ENCODE data around the gene ASMTL. TPM values are rescaled to one million over a fixed set of nuclear protein-coding genes. Genes with fewer than 3 reads are reported as not detected.
A peak's percentile ranks its signal among the peaks of the same experiment; 100 is the strongest.

Gene ASMTL
- total RNA-seq, 1 donor from 2014 or later = 46.1 TPM

- DNase-seq (ENCODE audit: low spot score) = no peak
- H3K4me1 ChIP-seq = peaks cover 5% of the 10 kb centered on the region
- peaks cover 18% of the 10 kb centered on the region for H3K36me3 ChIP-seq
- Mint-ChIP-seq H3K4me3 (no peak overlapping the region), H3K27ac (no peak overlapping the region), H3K9me3 (peaks cover 35% of the 10 kb centered on the region), H3K36me3 (peaks cover 53% of the 10 kb centered on the region), H3K27me3 (ENCODE audit: insufficient read depth, low read depth) (peaks cover 8% of the 10 kb centered on the region), H3K4me1 (no peaks in the 10 kb centered on the region)
- H2AFZ ChIP-seq (replicated peaks) = no peak overlapping the region
- no peak for TF ChIP-seq EZH2phosphoT487 (IDR thresholded peaks at IDR 0.05)
- TF ChIP-seq, protein P1, sequence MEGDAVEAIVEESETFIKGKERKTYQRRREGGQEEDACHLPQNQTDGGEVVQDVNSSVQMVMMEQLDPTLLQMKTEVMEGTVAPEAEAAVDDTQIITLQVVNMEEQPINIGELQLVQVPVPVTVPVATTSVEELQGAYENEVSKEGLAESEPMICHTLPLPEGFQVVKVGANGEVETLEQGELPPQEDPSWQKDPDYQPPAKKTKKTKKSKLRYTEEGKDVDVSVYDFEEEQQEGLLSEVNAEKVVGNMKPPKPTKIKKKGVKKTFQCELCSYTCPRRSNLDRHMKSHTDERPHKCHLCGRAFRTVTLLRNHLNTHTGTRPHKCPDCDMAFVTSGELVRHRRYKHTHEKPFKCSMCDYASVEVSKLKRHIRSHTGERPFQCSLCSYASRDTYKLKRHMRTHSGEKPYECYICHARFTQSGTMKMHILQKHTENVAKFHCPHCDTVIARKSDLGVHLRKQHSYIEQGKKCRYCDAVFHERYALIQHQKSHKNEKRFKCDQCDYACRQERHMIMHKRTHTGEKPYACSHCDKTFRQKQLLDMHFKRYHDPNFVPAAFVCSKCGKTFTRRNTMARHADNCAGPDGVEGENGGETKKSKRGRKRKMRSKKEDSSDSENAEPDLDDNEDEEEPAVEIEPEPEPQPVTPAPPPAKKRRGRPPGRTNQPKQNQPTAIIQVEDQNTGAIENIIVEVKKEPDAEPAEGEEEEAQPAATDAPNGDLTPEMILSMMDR (IDR thresholded peaks at IDR 0.05) = no peak
- no peak for TF ChIP-seq EZH2 (IDR thresholded peaks at IDR 0.05)
- H4K20me1 ChIP-seq (ENCODE audit: low read depth) = no peaks in the 10 kb centered on the region
- H3F3A ChIP-seq (ENCODE audit: low read depth) = peaks cover 21% of the 10 kb centered on the region
- H3K9ac ChIP-seq = no peak overlapping the region
- H3K4me2 ChIP-seq = no peak overlapping the region
- H3K9me3 ChIP-seq (ENCODE audit: low read depth) = no peaks in the 10 kb centered on the region
- no peak overlapping the region for H3K27ac ChIP-seq
- no peaks in the 10 kb centered on the region for H3K79me2 ChIP-seq (ENCODE audit: low read depth)
- no peak overlapping the region for H3K4me3 ChIP-seq
- no peaks in the 10 kb centered on the region for H3K27me3 ChIP-seq
Measured at GRCh38 chrX:1422135-1422465, 30.6 kb downstream of the ASMTL start.

GRCh38 chrX:1421433-1422134 is 31.1 kb downstream of the ASMTL start:
- Histone ChIP-seq H3K27ac (no peak overlapping the region), H4K20me1 (ENCODE audit: low read depth) (no peaks in the 10 kb centered on the region), H3K36me3 (peaks cover 18% of the 10 kb centered on the region), H3K4me1 (peaks cover 5% of the 10 kb centered on the region), H3K79me2 (ENCODE audit: low read depth) (no peaks in the 10 kb centered on the region), H3K9ac (no peak overlapping the region), H3K4me2 (no peak overlapping the region), H3F3A (ENCODE audit: low read depth) (peaks cover 21% of the 10 kb centered on the region), H2AFZ (replicated peaks) (no peak overlapping the region), H3K4me3 (no peak overlapping the region), H3K9me3 (ENCODE audit: low read depth) (no peaks in the 10 kb centered on the region), H3K27me3 (no peaks in the 10 kb centered on the region)
- H3K36me3 Mint-ChIP-seq = peaks cover 49% of the 10 kb centered on the region
- no peak for DNase-seq (ENCODE audit: low spot score)
- H3K27ac Mint-ChIP-seq = no peak overlapping the region
- H3K4me3 Mint-ChIP-seq = no peak overlapping the region
- TF ChIP-seq, protein P1 (IDR thresholded peaks at IDR 0.05) = no peak
- TF ChIP-seq EZH2phosphoT487 (IDR thresholded peaks at IDR 0.05) (no peak), EZH2 (IDR thresholded peaks at IDR 0.05) (no peak)
- peaks cover 8% of the 10 kb centered on the region for H3K27me3 Mint-ChIP-seq (ENCODE audit: insufficient read depth, low read depth)
- H3K4me1 Mint-ChIP-seq = no peaks in the 10 kb centered on the region
- H3K9me3 Mint-ChIP-seq = peaks cover 35% of the 10 kb centered on the region

DNA sequence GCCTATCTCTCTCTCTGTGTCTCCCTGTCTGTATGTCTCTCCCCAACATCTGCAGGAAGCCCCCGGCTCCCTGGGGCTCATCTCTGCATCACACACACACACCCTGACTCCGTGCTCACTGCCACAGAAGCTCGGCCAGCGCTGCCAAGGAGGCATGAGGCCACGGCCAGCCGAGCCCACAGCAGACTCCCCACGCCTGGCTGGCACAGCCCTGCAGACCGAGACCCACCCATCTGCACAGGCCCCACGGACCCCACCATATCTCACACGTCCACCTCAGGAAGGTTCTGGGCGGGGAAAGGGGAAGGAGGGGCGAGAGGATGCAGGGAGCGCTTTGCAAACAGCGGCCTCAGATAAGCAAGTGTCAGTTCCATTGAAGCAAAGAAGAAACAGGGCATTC is 32.3 kb downstream of the ASMTL start:
- Histone ChIP-seq H3K4me3 (no peak overlapping the region), H3K79me2 (ENCODE audit: low read depth) (no peaks in the 10 kb centered on the region), H3K27ac (no peak overlapping the region), H3F3A (ENCODE audit: low read depth) (peaks cover 21% of the 10 kb centered on the region), H3K4me2 (no peak overlapping the region), H4K20me1 (ENCODE audit: low read depth) (no peaks in the 10 kb centered on the region), H2AFZ (replicated peaks) (no peak overlapping the region), H3K9me3 (ENCODE audit: low read depth) (no peaks in the 10 kb centered on the region), H3K27me3 (no peaks in the 10 kb centered on the region), H3K4me1 (peaks cover 5% of the 10 kb centered on the region), H3K9ac (no peak overlapping the region), H3K36me3 (peaks cover 14% of the 10 kb centered on the region)
- H3K36me3 Mint-ChIP-seq = peaks cover 43% of the 10 kb centered on the region
- H3K27me3 Mint-ChIP-seq (ENCODE audit: insufficient read depth, low read depth) = peaks cover 6% of the 10 kb centered on the region
- TF ChIP-seq EZH2phosphoT487 (IDR thresholded peaks at IDR 0.05) = no peak
- TF ChIP-seq, protein P1 (IDR thresholded peaks at IDR 0.05) = no peak
- TF ChIP-seq EZH2 (IDR thresholded peaks at IDR 0.05) = no peak
- no peaks in the 10 kb centered on the region for H3K4me1 Mint-ChIP-seq
- peak overlapping the region; percentile 14 for H3K27ac Mint-ChIP-seq
- no peak for DNase-seq (ENCODE audit: low spot score)
- no peak overlapping the region for H3K4me3 Mint-ChIP-seq
- H3K9me3 Mint-ChIP-seq = peaks cover 30% of the 10 kb centered on the region
